CD4-positive, alpha-beta memory T cell (primary cell): ENCODE data around the gene CDH8. TPM values are rescaled to one million over a fixed set of nuclear protein-coding genes. Genes with fewer than 3 reads are reported as not detected.

Experiments used
- CTCF ChIA-PET: fragments of 350-600 bp; sonication (Branson Sonifier 250); formaldehyde crosslinking; loops from one replicate; lab custom pipeline; 2021; ENCODE audit warnings: inconsistent platforms; ENCODE audit not compliant: partially characterized antibody; lab: Charles Lee
- POLR2A ChIA-PET: fragments of 350-600 bp; sonication (Branson Sonifier 250); formaldehyde crosslinking; loops from one replicate; lab custom pipeline; 2021; ENCODE audit not compliant: partially characterized antibody; lab: Charles Lee
- DNase-seq, 5 donors: peaks; one replicate each; pipeline versions ENCODE4 v3.0.0 to v3.0.0-alpha.2; 2020 to 2022; ENCODE audit warnings: mixed read lengths in 1 of 5
- H3K27ac ChIP-seq: one replicate; pipeline ENCODE4 v1.7.0; 2013; ENCODE audit warnings: low read depth, low read length
- H3K27me3 ChIP-seq: 2 replicates; pipeline ENCODE4 v1.7.0; 2013; ENCODE audit warnings: mild to moderate bottlenecking, low read length, moderate library complexity; ENCODE audit not compliant: insufficient read depth
- H3K36me3 ChIP-seq: 2 replicates; pipeline ENCODE4 v1.7.0; 2013; ENCODE audit warnings: mild to moderate bottlenecking, low read length, moderate library complexity; ENCODE audit not compliant: insufficient read depth
- H3K4me1 ChIP-seq: 2 replicates; pipeline ENCODE4 v1.7.0; 2013; ENCODE audit warnings: mild to moderate bottlenecking, low read length, moderate library complexity; ENCODE audit not compliant: insufficient read depth
- H3K4me3 ChIP-seq, 2 donors: one replicate each; pipeline ENCODE4 v1.7.0; 2013; ENCODE audit warnings: low read length in 2 of 2, mild to moderate bottlenecking in 1 of 2
- H3K9me3 ChIP-seq, 2 donors: one replicate each; pipeline ENCODE4 v1.7.0; 2013; ENCODE audit warnings: low read length in 2 of 2, control low read depth in 1 of 2; ENCODE audit not compliant: control insufficient read depth in 1 of 2
- H3K27ac Mint-ChIP-seq, 7 donors: one replicate each; pipeline ENCODE4 v1.8.0; 2020 to 2021; ENCODE audit warnings: mixed read lengths in 7 of 7, mild to moderate bottlenecking in 6 of 7, inconsistent platforms in 3 of 7, moderate library complexity in 3 of 7
- H3K27me3 Mint-ChIP-seq, 2 donors: one replicate each; pipeline ENCODE4 v1.8.0; 2020 to 2021; ENCODE audit warnings: mixed read lengths in 2 of 2
- H3K36me3 Mint-ChIP-seq, 2 donors: one replicate each; pipeline ENCODE4 v1.8.0; 2020 to 2021; ENCODE audit warnings: mixed read lengths in 2 of 2, inconsistent platforms in 1 of 2, mild to moderate bottlenecking in 1 of 2
- H3K4me1 Mint-ChIP-seq, 4 donors: one replicate each; pipeline ENCODE4 v1.8.0; 2020 to 2021; ENCODE audit warnings: mixed read lengths in 4 of 4, mild to moderate bottlenecking in 1 of 4
- H3K4me3 Mint-ChIP-seq, 8 donors: one replicate each; pipeline ENCODE4 v1.8.0; 2020 to 2021; ENCODE audit warnings: mixed read lengths in 8 of 8, mild to moderate bottlenecking in 7 of 8, moderate library complexity in 6 of 8, inconsistent platforms in 3 of 8
- H3K9me3 Mint-ChIP-seq, 8 donors: one replicate each; pipeline ENCODE4 v1.8.0; 2020 to 2021; ENCODE audit warnings: mixed read lengths in 8 of 8, mild to moderate bottlenecking in 5 of 8, inconsistent platforms in 3 of 8, moderate library complexity in 1 of 8
- intact Hi-C: fragments of 100-400 bp; cut with micrococcal nuclease; formaldehyde crosslinking; loops from one replicate; pipeline ENCODE4 v1.15.1; 2023
- polyA plus RNA-seq, 2 donors: library from polyadenylated mRNA; unstranded; fragments of 300-500 nt; fragmentation: Illumina TruSeq; gene quantifications; one replicate each; pipeline ENCODE4 v1.2.3, GENCODE V29; 2021
- total RNA-seq, 2 experiments: library from RNA; stranded (reverse); gene quantifications; one replicate each; pipeline ENCODE4 v1.2.3, GENCODE V29; 2021

CDH8 gene, protein sequence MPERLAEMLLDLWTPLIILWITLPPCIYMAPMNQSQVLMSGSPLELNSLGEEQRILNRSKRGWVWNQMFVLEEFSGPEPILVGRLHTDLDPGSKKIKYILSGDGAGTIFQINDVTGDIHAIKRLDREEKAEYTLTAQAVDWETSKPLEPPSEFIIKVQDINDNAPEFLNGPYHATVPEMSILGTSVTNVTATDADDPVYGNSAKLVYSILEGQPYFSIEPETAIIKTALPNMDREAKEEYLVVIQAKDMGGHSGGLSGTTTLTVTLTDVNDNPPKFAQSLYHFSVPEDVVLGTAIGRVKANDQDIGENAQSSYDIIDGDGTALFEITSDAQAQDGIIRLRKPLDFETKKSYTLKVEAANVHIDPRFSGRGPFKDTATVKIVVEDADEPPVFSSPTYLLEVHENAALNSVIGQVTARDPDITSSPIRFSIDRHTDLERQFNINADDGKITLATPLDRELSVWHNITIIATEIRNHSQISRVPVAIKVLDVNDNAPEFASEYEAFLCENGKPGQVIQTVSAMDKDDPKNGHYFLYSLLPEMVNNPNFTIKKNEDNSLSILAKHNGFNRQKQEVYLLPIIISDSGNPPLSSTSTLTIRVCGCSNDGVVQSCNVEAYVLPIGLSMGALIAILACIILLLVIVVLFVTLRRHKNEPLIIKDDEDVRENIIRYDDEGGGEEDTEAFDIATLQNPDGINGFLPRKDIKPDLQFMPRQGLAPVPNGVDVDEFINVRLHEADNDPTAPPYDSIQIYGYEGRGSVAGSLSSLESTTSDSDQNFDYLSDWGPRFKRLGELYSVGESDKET
- not detected for total RNA-seq
- polyA plus RNA-seq, result not detected

DNA sequence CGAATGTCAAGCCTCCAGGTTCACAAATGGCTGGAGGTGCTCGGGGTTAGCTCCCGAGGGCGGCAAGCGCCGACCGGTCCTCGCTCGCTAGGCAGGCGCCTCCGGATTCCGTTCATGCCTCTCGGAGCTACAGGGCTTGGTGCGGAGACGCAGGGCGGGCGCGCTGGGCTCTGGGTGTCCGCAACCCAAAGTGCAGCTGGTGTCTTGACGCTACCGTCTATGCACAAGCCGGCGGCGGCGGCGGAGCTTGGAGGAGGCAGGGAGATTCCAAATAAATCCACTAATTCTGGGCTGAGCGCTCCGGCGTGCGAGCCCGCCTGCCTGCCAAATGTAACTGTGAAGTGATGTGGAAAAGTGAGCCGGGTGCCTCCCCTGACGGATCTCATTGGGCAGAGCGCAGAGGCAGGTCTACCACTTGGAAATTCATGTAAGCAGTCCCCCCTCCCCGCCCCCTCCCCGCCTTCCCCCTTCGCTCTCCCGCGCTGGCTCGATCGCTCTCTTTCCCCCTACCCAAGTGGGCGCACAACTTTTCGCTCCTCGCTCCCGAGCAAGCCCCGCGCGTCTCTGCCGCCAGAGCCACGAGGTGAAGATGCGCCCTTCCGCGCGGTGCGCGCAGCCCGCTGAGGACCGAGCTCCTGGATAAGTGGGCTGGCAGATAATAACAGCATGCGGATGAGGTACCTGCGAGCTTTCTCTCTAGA, at the start of gene CDH8:
CDH8 (minus strand) TSS at position 338 of the 701 bp plus-strand sequence. CDS start 15,035 bp downstream, outside the sequence.
- peaks cover 7 to 41% (median 31%) of the 10 kb centered on the region in 8 donors for H3K9me3 Mint-ChIP-seq
- H3K27me3 ChIP-seq, result no peaks in the 10 kb centered on the region
- no peak within 1 kb of the TSS for H3K27ac Mint-ChIP-seq
- no peak for DNase-seq
- ChIA-PET POLR2A (no interaction called here), CTCF (no interaction called here)
- no peak within 1 kb of the TSS for H3K4me3 ChIP-seq
- H3K4me1 ChIP-seq, result no peaks in the 10 kb centered on the region
- intact Hi-C loops, result no loop called here
- H3K36me3 ChIP-seq, result no peaks in the 10 kb centered on the region
- no peak within 1 kb of the TSS for H3K4me3 Mint-ChIP-seq
- no peaks in the 10 kb centered on the region for H3K36me3 Mint-ChIP-seq
- no peaks in the 10 kb centered on the region for H3K9me3 ChIP-seq
- no peak within 1 kb of the TSS for H3K27ac ChIP-seq
- H3K27me3 Mint-ChIP-seq, result peaks cover 0 to 4% of the 10 kb centered on the region in 2 donors
- H3K4me1 Mint-ChIP-seq, result peaks cover 0 to 2% (median 0%) of the 10 kb centered on the region in 4 donors

DNA sequence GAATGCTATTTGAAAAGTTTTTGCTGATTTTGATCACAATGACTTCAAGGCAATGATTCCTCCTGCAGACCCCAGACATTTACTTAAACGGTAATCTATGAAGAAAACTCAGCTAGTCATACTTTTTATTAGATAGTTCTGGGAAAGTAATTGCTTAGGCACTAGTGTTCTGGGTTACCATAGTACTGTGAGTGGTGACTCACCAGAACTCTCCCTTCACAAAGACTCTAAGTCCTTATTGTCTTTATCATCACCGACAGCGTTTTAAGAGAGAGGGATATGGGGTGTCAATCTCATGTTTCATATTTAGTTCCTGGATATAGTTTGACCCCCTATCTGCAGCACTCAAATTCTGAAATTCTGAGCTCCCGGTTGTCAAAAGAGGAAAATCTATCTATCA, 43.0 kb upstream of the CDH8 start:
- Histone ChIP-seq H3K36me3 (no peaks in the 10 kb centered on the region), H3K4me1 (no peaks in the 10 kb centered on the region), H3K27me3 (no peaks in the 10 kb centered on the region), H3K9me3 (no peaks in the 10 kb centered on the region), H3K27ac (no peak overlapping the region), H3K4me3 (no peak overlapping the region)
- CTCF ChIA-PET, result no interaction called here
- Mint-ChIP-seq H3K9me3 (peaks cover 0 to 51% (median 17%) of the 10 kb centered on the region in 8 donors), H3K27ac (no peak overlapping the region), H3K4me1 (no peaks in the 10 kb centered on the region), H3K36me3 (no peaks in the 10 kb centered on the region), H3K27me3 (no peaks in the 10 kb centered on the region), H3K4me3 (no peak overlapping the region)
- DNase-seq, result no peak
- intact Hi-C loops, result no loop called here
- POLR2A ChIA-PET, result no interaction called here

DNA sequence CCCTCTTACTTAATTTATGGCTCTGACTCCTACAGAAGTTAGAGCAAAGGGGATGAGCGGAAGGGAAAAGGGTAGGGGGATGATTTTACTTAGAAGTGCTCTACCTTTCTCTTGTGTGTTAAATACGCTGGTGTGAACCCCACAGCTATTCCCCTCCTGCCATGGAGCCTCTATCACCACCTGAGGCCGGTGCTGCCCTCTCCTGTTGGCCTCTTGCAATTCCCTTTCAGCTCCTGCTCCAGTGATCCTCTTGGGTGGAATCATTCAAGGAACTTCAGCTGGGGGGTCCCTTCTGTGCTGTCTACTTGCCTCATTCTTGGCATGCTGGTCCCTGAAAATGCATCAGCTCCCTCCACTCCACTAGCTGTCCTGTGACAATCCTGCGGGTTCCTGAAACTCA, 41.8 kb upstream of the CDH8 start:
- H3K27ac Mint-ChIP-seq, result no peak overlapping the region
- H3K9me3 Mint-ChIP-seq, result peaks cover 3 to 53% (median 21%) of the 10 kb centered on the region in 8 donors
- Histone ChIP-seq H3K9me3 (no peaks in the 10 kb centered on the region), H3K27me3 (no peaks in the 10 kb centered on the region), H3K4me1 (no peaks in the 10 kb centered on the region), H3K4me3 (no peak overlapping the region), H3K27ac (no peak overlapping the region), H3K36me3 (no peaks in the 10 kb centered on the region)
- no peak overlapping the region for H3K4me3 Mint-ChIP-seq
- H3K27me3 Mint-ChIP-seq, result no peaks in the 10 kb centered on the region
- H3K36me3 Mint-ChIP-seq, result no peaks in the 10 kb centered on the region
- POLR2A ChIA-PET, result no interaction called here
- H3K4me1 Mint-ChIP-seq, result no peaks in the 10 kb centered on the region
- intact Hi-C loops, result no loop called here
- DNase-seq, result no peak
- CTCF ChIA-PET, result no interaction called here

DNA sequence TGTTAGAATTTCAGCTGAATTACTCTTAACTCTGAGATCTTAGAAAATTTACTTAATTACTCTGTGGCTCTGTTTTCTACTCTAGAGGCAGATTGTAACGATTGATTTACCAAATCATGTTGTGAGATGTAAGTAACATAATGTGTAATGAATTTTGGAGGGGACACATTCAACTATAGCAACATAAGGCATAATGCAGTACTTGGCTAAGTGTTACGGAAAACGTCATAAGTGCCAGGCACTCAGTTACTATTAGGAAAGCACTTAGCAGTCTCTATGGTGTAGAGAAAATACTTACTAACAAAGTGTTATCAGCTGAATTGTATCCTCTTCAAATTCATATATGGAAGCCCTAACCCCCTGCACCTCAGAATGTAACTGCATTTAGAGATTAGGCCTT, 40.6 kb upstream of the CDH8 start:
- Histone ChIP-seq H3K9me3 (no peaks in the 10 kb centered on the region), H3K27me3 (no peaks in the 10 kb centered on the region), H3K27ac (no peak overlapping the region), H3K36me3 (no peaks in the 10 kb centered on the region), H3K4me1 (no peaks in the 10 kb centered on the region), H3K4me3 (no peak overlapping the region)
- Mint-ChIP-seq H3K9me3 (peaks cover 3 to 52% (median 21%) of the 10 kb centered on the region in 8 donors), H3K27me3 (no peaks in the 10 kb centered on the region), H3K4me1 (no peaks in the 10 kb centered on the region), H3K4me3 (no peak overlapping the region), H3K27ac (no peak overlapping the region), H3K36me3 (no peaks in the 10 kb centered on the region)
- ChIA-PET CTCF (no interaction called here), POLR2A (no interaction called here)
- intact Hi-C loops, result no loop called here
- no peak for DNase-seq

DNA sequence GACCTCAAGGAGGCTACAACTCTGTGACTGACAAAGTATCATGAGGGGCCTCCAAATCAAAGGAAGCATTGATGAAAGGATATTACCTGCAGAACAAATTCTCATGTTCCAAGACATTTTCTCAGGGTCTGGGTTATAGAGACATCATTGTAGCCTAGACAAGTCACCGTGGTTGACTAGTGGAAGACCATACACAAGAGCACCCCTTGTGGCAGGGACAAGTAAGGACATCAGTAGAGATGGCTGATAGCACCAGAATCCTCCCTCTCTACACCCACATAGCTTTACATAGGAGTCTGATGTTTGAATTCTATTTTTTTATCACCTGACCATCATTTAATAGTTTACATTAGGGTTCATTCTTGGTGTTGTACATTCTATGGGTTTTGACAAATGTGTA, 32.5 kb upstream of the CDH8 start:
- no peak for DNase-seq
- Histone ChIP-seq H3K36me3 (no peaks in the 10 kb centered on the region), H3K4me3 (no peak overlapping the region), H3K27ac (no peak overlapping the region), H3K4me1 (no peaks in the 10 kb centered on the region), H3K27me3 (no peaks in the 10 kb centered on the region), H3K9me3 (peaks cover 0 to 8% of the 10 kb centered on the region in 2 donors)
- intact Hi-C loops, result no loop called here
- CTCF ChIA-PET, result no interaction called here
- Mint-ChIP-seq H3K4me3 (no peak overlapping the region), H3K4me1 (no peaks in the 10 kb centered on the region), H3K36me3 (no peaks in the 10 kb centered on the region), H3K27ac (no peak overlapping the region), H3K27me3 (no peaks in the 10 kb centered on the region), H3K9me3 (peaks cover 3 to 36% (median 22%) of the 10 kb centered on the region in 8 donors)
- POLR2A ChIA-PET, result no interaction called here

DNA sequence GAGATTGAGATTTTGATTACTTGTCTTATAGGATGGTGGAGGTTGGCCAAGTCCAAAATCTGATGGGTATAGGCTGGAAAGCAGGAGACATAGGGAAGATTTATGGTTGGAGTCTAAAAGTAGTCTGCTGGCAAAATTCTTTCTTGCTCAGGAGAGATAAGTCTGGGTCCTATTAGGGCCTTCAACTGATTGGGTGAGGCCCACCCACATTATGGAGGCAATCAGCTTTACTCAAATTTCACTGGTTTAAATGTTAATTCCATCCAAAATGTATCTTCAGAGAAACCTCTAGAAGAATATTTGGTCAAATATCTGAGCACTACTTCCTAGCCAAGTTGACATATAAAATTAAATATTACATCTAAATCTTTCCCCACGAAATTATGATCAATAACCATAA, 31.7 kb upstream of the CDH8 start:
- CTCF ChIA-PET, result no interaction called here
- peaks cover 2 to 41% (median 21%) of the 10 kb centered on the region in 8 donors for H3K9me3 Mint-ChIP-seq

DNA sequence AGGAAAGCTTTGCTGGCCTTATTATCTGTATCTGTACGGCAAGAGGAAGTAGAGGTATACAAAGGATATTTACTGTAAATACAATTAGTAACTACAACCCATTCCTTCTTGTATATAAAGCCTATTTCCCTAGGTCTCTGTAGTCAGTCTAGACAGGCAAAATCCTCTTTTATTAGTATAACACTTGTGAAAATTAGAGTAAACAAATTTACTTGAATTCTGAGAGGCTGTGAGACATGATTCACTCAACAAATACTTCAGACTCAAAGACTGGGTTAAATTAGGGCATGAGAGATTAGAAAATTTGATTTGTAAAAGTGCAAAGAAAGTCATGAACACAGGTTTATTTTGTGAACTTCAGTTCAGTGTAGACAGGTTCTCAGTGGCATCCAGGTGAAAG, 30.9 kb upstream of the CDH8 start:
- CTCF ChIA-PET, result no interaction called here
- DNase-seq, result no peak
- no peaks in the 10 kb centered on the region for H3K27me3 ChIP-seq
- peaks cover 0 to 8% of the 10 kb centered on the region in 2 donors for H3K9me3 ChIP-seq
- intact Hi-C loops, result no loop called here
- Mint-ChIP-seq H3K4me3 (no peak overlapping the region), H3K4me1 (no peaks in the 10 kb centered on the region), H3K36me3 (no peaks in the 10 kb centered on the region), H3K9me3 (peaks cover 2 to 37% (median 20%) of the 10 kb centered on the region in 8 donors), H3K27ac (no peak overlapping the region), H3K27me3 (no peaks in the 10 kb centered on the region)
- no peaks in the 10 kb centered on the region for H3K4me1 ChIP-seq
- H3K4me3 ChIP-seq, result no peak overlapping the region
- no peak overlapping the region for H3K27ac ChIP-seq
- POLR2A ChIA-PET, result no interaction called here
- no peaks in the 10 kb centered on the region for H3K36me3 ChIP-seq

More for the DNA sequence above, 31.7 kb upstream of the CDH8 start:
- no peaks in the 10 kb centered on the region for H3K4me1 ChIP-seq
- Mint-ChIP-seq H3K27ac (no peak overlapping the region), H3K36me3 (no peaks in the 10 kb centered on the region), H3K4me3 (no peak overlapping the region), H3K27me3 (no peaks in the 10 kb centered on the region), H3K4me1 (no peaks in the 10 kb centered on the region)
- H3K9me3 ChIP-seq, result peaks cover 0 to 8% of the 10 kb centered on the region in 2 donors
- H3K27ac ChIP-seq, result no peak overlapping the region
- no peaks in the 10 kb centered on the region for H3K27me3 ChIP-seq
- H3K4me3 ChIP-seq, result no peak overlapping the region
- no peaks in the 10 kb centered on the region for H3K36me3 ChIP-seq
- DNase-seq, result no peak
- intact Hi-C loops, result no loop called here
- POLR2A ChIA-PET, result no interaction called here
